Mesothelial cell of epicardium (in vitro differentiated cells): ENCODE results near the gene ABCD3. TPM values are rescaled to one million over a fixed set of nuclear protein-coding genes. Genes with fewer than 3 reads are reported as not detected.

ENCODE experiments used
- DNase-seq, 2 experiments: peaks; one replicate each; pipeline ENCODE4 v3.0.0; 2021; ENCODE audit warnings: low spot score in 2 of 2; ENCODE audit not compliant: unreplicated experiment in 2 of 2
- H3K27ac Mint-ChIP-seq: 2 replicates; pipeline ENCODE4 v1.8.0; 2021; ENCODE audit warnings: mixed read lengths
- H3K27me3 Mint-ChIP-seq: 2 replicates; pipeline ENCODE4 v1.8.0; 2021; ENCODE audit warnings: low read depth, mixed read lengths
- H3K36me3 Mint-ChIP-seq: 2 replicates; pipeline ENCODE4 v1.8.0; 2021; ENCODE audit warnings: mixed read lengths
- H3K4me1 Mint-ChIP-seq: 2 replicates; pipeline ENCODE4 v1.8.0; 2021; ENCODE audit warnings: mixed read lengths
- H3K4me3 Mint-ChIP-seq: 2 replicates; pipeline ENCODE4 v1.8.0; 2021; ENCODE audit warnings: mild to moderate bottlenecking, moderate library complexity, mixed read lengths
- H3K9me3 Mint-ChIP-seq: 2 replicates; pipeline ENCODE4 v1.8.0; 2021; ENCODE audit warnings: mixed read lengths
- CTCF ChIP-seq: fragments of 200-600 bp; sonication (generic); IDR thresholded peaks from one replicate; pipeline ENCODE4 v1.5.0; 2021; ENCODE audit warnings: antibody characterized with exemption; ENCODE audit not compliant: unreplicated experiment
- total RNA-seq: library from RNA; stranded (reverse); gene quantifications from 3 replicates; pipeline ENCODE4 v1.2.1, GENCODE V29; 2021

Gene ABCD3
- total RNA-seq, 1 donor from 2014 or later = 38.2 TPM

GRCh38 chr1:94543001-94543400, 124.8 kb downstream of the ABCD3 start:
- H3K36me3 Mint-ChIP-seq = peaks cover 4% of the 10 kb centered on the region
- H3K4me1 Mint-ChIP-seq = peaks cover 58% of the 10 kb centered on the region
- DNase-seq = no peak
- peak overlapping the region; percentile 92 for H3K4me3 Mint-ChIP-seq
- peak overlapping the region; percentile 98 for H3K27ac Mint-ChIP-seq
- peaks cover 5% of the 10 kb centered on the region for H3K9me3 Mint-ChIP-seq
- TF ChIP-seq CTCF = no peak
- no peaks in the 10 kb centered on the region for H3K27me3 Mint-ChIP-seq

- TF ChIP-seq CTCF = no peak
- peak overlapping the region; percentile 38 for H3K27ac Mint-ChIP-seq
- peaks cover 4% of the 10 kb centered on the region for H3K36me3 Mint-ChIP-seq
- no peak for DNase-seq
- H3K9me3 Mint-ChIP-seq = peaks cover 5% of the 10 kb centered on the region
- H3K4me3 Mint-ChIP-seq = peak overlapping the region; percentile 12
- no peaks in the 10 kb centered on the region for H3K27me3 Mint-ChIP-seq
- peaks cover 48% of the 10 kb centered on the region for H3K4me1 Mint-ChIP-seq
Observed at GRCh38 chr1:94543893-94544635, 125.9 kb downstream of the ABCD3 start.

GRCh38 chr1:94544706-94545490, 126.7 kb downstream of the ABCD3 start:
- H3K4me1 Mint-ChIP-seq = peaks cover 46% of the 10 kb centered on the region
- H3K27ac Mint-ChIP-seq = peak overlapping the region; percentile 33
- no peaks in the 10 kb centered on the region for H3K36me3 Mint-ChIP-seq
- H3K4me3 Mint-ChIP-seq = no peak overlapping the region
- peaks cover 5% of the 10 kb centered on the region for H3K9me3 Mint-ChIP-seq
- no peak for DNase-seq
- TF ChIP-seq CTCF = no peak
- no peaks in the 10 kb centered on the region for H3K27me3 Mint-ChIP-seq

GRCh38 chr1:94549706-94550105, 131.5 kb downstream of the ABCD3 start:
- H3K9me3 Mint-ChIP-seq = peaks cover 5% of the 10 kb centered on the region
- H3K4me1 Mint-ChIP-seq = peaks cover 54% of the 10 kb centered on the region
- no peak overlapping the region for H3K4me3 Mint-ChIP-seq
- peak overlapping the region; percentile 39 for H3K27ac Mint-ChIP-seq
- TF ChIP-seq CTCF = no peak
- no peaks in the 10 kb centered on the region for H3K36me3 Mint-ChIP-seq
- no peaks in the 10 kb centered on the region for H3K27me3 Mint-ChIP-seq
- DNase-seq = no peak

GRCh38 chr1:94550396-94550795, 132.2 kb downstream of the ABCD3 start:
- TF ChIP-seq CTCF = no peak
- peaks cover 5% of the 10 kb centered on the region for H3K9me3 Mint-ChIP-seq
- no peak for DNase-seq
- peak overlapping the region; percentile 75 for H3K27ac Mint-ChIP-seq
- no peaks in the 10 kb centered on the region for H3K36me3 Mint-ChIP-seq
- no peaks in the 10 kb centered on the region for H3K27me3 Mint-ChIP-seq
- H3K4me3 Mint-ChIP-seq = no peak overlapping the region
- peaks cover 58% of the 10 kb centered on the region for H3K4me1 Mint-ChIP-seq
